B cell (primary cell): ENCODE data around the gene SNPH. TPM values are rescaled to one million over a fixed set of nuclear protein-coding genes. Genes with fewer than 3 reads are reported as not detected.

Source experiments
- ATAC-seq: fragments of 200-7000 bp; cut with Tn5 transposase; one replicate; pipeline ENCODE4 v1.10.0; 2021; ENCODE audit warnings: low read depth, mild to moderate bottlenecking, moderate number of reproducible peaks, moderate library complexity
- CTCF ChIA-PET: fragments of 350-600 bp; sonication (Branson Sonifier 250); formaldehyde crosslinking; loops from one replicate; lab custom pipeline; 2021; ENCODE audit warnings: antibody characterized with exemption, inconsistent platforms; lab: Charles Lee
- POLR2A ChIA-PET: fragments of 350-600 bp; sonication (Branson Sonifier 250); formaldehyde crosslinking; loops from one replicate; lab custom pipeline; 2021; ENCODE audit warnings: antibody characterized with exemption; lab: Charles Lee
- DNase-seq: peaks from one replicate; pipeline ENCODE4 v3.0.0; 2013
- H2AFZ ChIP-seq: 2 replicates; pipeline ENCODE4 v1.6.1; 2012; ENCODE audit warnings: mild to moderate bottlenecking, low read depth, low read length; ENCODE audit not compliant: insufficient read depth, poor library complexity, severe bottlenecking
- H3K27ac ChIP-seq, 2 donors: 1 replicate in 1 of 2; 2 replicates in 1 of 2; pipeline ENCODE4 v1.5.1; 2012 to 2013; ENCODE audit warnings: low read length in 2 of 2, mild to moderate bottlenecking in 2 of 2, moderate library complexity in 1 of 2
- H3K27me3 ChIP-seq, 4 experiments: fragments of 200-600 bp in 1 of 4; sonication (generic) in 1 of 4; replicated peaks in 1 of 4; 1 replicate in 2 of 4; 2 replicates in 2 of 4; pipeline versions ENCODE4 v1.6.1 to v1.7.0; 2013 to 2016; ENCODE audit warnings: low read length in 3 of 4, mild to moderate bottlenecking in 2 of 4, mixed read lengths in 1 of 4, moderate library complexity in 1 of 4; ENCODE audit not compliant: insufficient read depth in 4 of 4, control insufficient read depth in 3 of 4; ENCODE audit errors: control extremely low read depth in 1 of 4
- H3K36me3 ChIP-seq, 2 experiments: replicated peaks in 1 of 2; 1 replicate in 1 of 2; 2 replicates in 1 of 2; pipeline versions ENCODE4 v1.6.1 to v1.7.1; 2013; ENCODE audit warnings: low read length in 1 of 2; ENCODE audit not compliant: insufficient read depth in 2 of 2, control insufficient read depth in 1 of 2; ENCODE audit errors: control extremely low read depth in 1 of 2, extremely low read depth in 1 of 2
- H3K4me1 ChIP-seq, 2 donors: fragments of 200-600 bp in 1 of 2; sonication (generic) in 1 of 2; 1 replicate in 1 of 2; 2 replicates in 1 of 2; pipeline versions ENCODE4 v1.5.1 to v1.6.1; 2013 to 2017; ENCODE audit warnings: low read length in 2 of 2; ENCODE audit not compliant: control insufficient read depth in 2 of 2, insufficient read depth in 2 of 2
- H3K4me2 ChIP-seq: replicated peaks from 2 replicates; pipeline ENCODE3; 2012; ENCODE audit warnings: mild to moderate bottlenecking, low read depth, low read length; ENCODE audit not compliant: poor library complexity, severe bottlenecking
- H3K4me3 ChIP-seq, 5 experiments: fragments of 200-600 bp in 1 of 5; sonication (generic) in 1 of 5; 1 replicate in 3 of 5; 2 replicates in 2 of 5; pipeline versions ENCODE4 v1.5.1 to v1.7.0; 2011 to 2016; ENCODE audit warnings: low read length in 4 of 5, mild to moderate bottlenecking in 4 of 5, low read depth in 2 of 5, control low read depth in 1 of 5, moderate library complexity in 1 of 5; ENCODE audit not compliant: insufficient read depth in 1 of 5; ENCODE audit errors: control extremely low read depth in 1 of 5, extremely low read depth in 1 of 5
- H3K79me2 ChIP-seq: fragments of 200-600 bp; sonication (generic); one replicate; pipeline ENCODE4 v1.6.0; 2016; ENCODE audit warnings: low read length; ENCODE audit not compliant: control insufficient read depth, insufficient read depth
- H3K9ac ChIP-seq: fragments of 200-600 bp; sonication (generic); 2 replicates; pipeline ENCODE4 v1.6.1; 2017; ENCODE audit warnings: mild to moderate bottlenecking, low read length, moderate library complexity
- H3K9me3 ChIP-seq, 3 donors: one replicate each; pipeline versions ENCODE4 v1.6.1 to v1.7.1; 2013; ENCODE audit warnings: low read length in 2 of 3; ENCODE audit not compliant: control insufficient read depth in 2 of 3, insufficient read depth in 1 of 3; ENCODE audit errors: control extremely low read depth in 1 of 3
- H4K20me1 ChIP-seq: 2 replicates; pipeline ENCODE4 v1.6.0; 2012; ENCODE audit warnings: mild to moderate bottlenecking, low read length; ENCODE audit not compliant: insufficient read depth, control insufficient read depth, poor library complexity, severe bottlenecking
- H3K27ac Mint-ChIP-seq: one replicate; pipeline ENCODE4 v1.8.0; 2021; ENCODE audit warnings: mixed read lengths
- H3K27me3 Mint-ChIP-seq: one replicate; pipeline ENCODE4 v1.8.0; 2021; ENCODE audit warnings: mixed read lengths
- H3K4me1 Mint-ChIP-seq: one replicate; pipeline ENCODE4 v1.8.0; 2021; ENCODE audit warnings: mixed read lengths
- H3K4me3 Mint-ChIP-seq: one replicate; pipeline ENCODE4 v1.8.0; 2021; ENCODE audit warnings: mixed read lengths
- H3K9me3 Mint-ChIP-seq: one replicate; pipeline ENCODE4 v1.8.0; 2022; ENCODE audit warnings: mixed read lengths; ENCODE audit not compliant: insufficient read depth
- CTCF ChIP-seq: fragments of 200-600 bp; IDR thresholded peaks from one replicate; pipeline ENCODE4 v1.8.0; 2022; ENCODE audit warnings: antibody characterized with exemption, mild to moderate bottlenecking
- EZH2 ChIP-seq: IDR thresholded peaks from 2 replicates; pipeline ENCODE4 v1.6.1; 2012; ENCODE audit warnings: borderline replicate concordance, low read depth, mild to moderate bottlenecking, moderate library complexity, low read length; ENCODE audit not compliant: insufficient read depth, poor library complexity, severe bottlenecking
- WGBS: methylation state at CpG from one replicate; pipeline ENCODE4 v1.1.5; 2013; ENCODE audit warnings: missing lambda C conversion rate; ENCODE audit not compliant: insufficient coverage; 5-methylcytosine and 5-hydroxymethylcytosine counted together
- intact Hi-C: fragments of 100-400 bp; cut with micrococcal nuclease; formaldehyde crosslinking; loops from one replicate; pipeline ENCODE4 v1.10.0; 2022
- polyA plus RNA-seq: library from polyadenylated mRNA; depleted of rRNA; stranded (reverse); fragments of >200 nt; gene quantifications from 2 replicates; pipeline ENCODE4 v1.2.3, GENCODE V29; 2012
- total RNA-seq, 2 donors: library from RNA; stranded (reverse); fragments of 120-200 nt in 1 of 2; gene quantifications; 1 replicate in 1 of 2; 2 replicates in 1 of 2; pipeline versions ENCODE4 v1.2.3 to v1.2.4, GENCODE V29; 2013 to 2022

SNPH gene
- total and polyA plus RNA-seq, 2 donors (not counting 1 experiment from before 2014, with no cell fraction given) = 0.67 to 3.0 TPM

DNA sequence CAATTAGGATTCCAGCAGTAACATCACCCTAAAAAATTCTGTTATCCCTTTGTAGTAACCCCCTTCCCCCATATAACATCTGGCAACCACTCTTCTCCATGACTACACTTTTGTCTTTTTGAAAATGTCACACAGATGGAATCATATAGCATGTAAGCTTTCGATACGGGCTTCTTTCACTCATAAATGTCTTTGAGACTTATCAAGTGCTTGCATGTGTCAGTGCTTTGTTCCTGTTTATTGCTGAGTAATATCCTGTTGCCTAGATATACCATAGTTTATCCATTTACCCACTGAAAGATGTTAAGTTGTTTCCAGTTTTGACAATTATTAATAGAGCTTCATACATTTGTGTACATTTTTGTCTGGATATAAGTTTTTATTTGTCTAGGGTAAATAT is 10.4 kb upstream of the SNPH start:
- ChIA-PET POLR2A (no interaction called here), CTCF (no interaction called here)
- no peaks in the 10 kb centered on the region for H3K9me3 Mint-ChIP-seq
- H3K4me3 Mint-ChIP-seq = no peak overlapping the region
- Histone ChIP-seq H3K36me3 (no peaks in the 10 kb centered on the region), H3K27ac (no peak overlapping the region), H3K4me1 (no peaks in the 10 kb centered on the region), H4K20me1 (no peaks in the 10 kb centered on the region), H2AFZ (no peak overlapping the region), H3K9ac (no peak overlapping the region), H3K9me3 (peaks cover 0 to 5% (median 5%) of the 10 kb centered on the region in 3 donors), H3K27me3 (peaks cover 0 to 39% (median 10%) of the 10 kb centered on the region in 4 experiments), H3K79me2 (no peaks in the 10 kb centered on the region), H3K4me3 (no peak overlapping the region), H3K4me2 (no peak overlapping the region)
- no peak for TF ChIP-seq CTCF
- TF ChIP-seq EZH2 = no peak
- no CpG with 5 or more reads among the region's 2 CpGs for WGBS
- ATAC-seq (no peak), DNase-seq (no peak)
- intact Hi-C loops = no loop called here
- H3K27me3 Mint-ChIP-seq = peaks cover 35% of the 10 kb centered on the region
- no peak overlapping the region for H3K27ac Mint-ChIP-seq
- no peaks in the 10 kb centered on the region for H3K4me1 Mint-ChIP-seq

- Histone ChIP-seq H2AFZ (no peak overlapping the region), H4K20me1 (no peaks in the 10 kb centered on the region), H3K9ac (no peak overlapping the region), H3K4me2 (no peak overlapping the region), H3K9me3 (peaks cover 2 to 8% (median 7%) of the 10 kb centered on the region in 3 donors), H3K27ac (no peak overlapping the region), H3K79me2 (no peaks in the 10 kb centered on the region), H3K4me1 (peaks cover 9 to 15% of the 10 kb centered on the region in 2 donors), H3K36me3 (no peaks in the 10 kb centered on the region), H3K27me3 (peaks cover 0 to 17% (median 9%) of the 10 kb centered on the region in 4 experiments), H3K4me3 (no peak overlapping the region)
- no peak overlapping the region for H3K4me3 Mint-ChIP-seq
- peaks cover 13% of the 10 kb centered on the region for H3K27me3 Mint-ChIP-seq
- H3K9me3 Mint-ChIP-seq = no peaks in the 10 kb centered on the region
- DNase-seq (no peak), ATAC-seq (no peak)
- H3K4me1 Mint-ChIP-seq = peaks cover 13% of the 10 kb centered on the region
- intact Hi-C loops = no loop called here
- WGBS = no CpG with 5 or more reads among the region's 1 CpG
- TF ChIP-seq CTCF (no peak), EZH2 (no peak)
- H3K27ac Mint-ChIP-seq = no peak overlapping the region
- CTCF ChIA-PET = no interaction called here
- POLR2A ChIA-PET = no interaction called here
Observed at GRCh38 chr20:1263853-1264252, 2.2 kb upstream of the SNPH start.
